C4-2B (cell line): ENCODE results near the gene GSDMA.

Experiments used
- CTCF ChIP-seq: fragments of 450-650 bp; conservative IDR thresholded peaks from 2 replicates; pipeline ENCODE4 v1.5.1; 2017; ENCODE audit warnings: mild to moderate bottlenecking
- ZFX ChIP-seq: fragments of 450-650 bp; IDR thresholded peaks from 2 replicates; pipeline ENCODE4 v1.6.1; 2017

- TF ChIP-seq ZFX (no peak), CTCF (no peak)
Observed at GRCh38 chr17:39979893-39980350, 17.1 kb downstream of the GSDMA start.
